ENCODE measurements around the gene ITIH3. TPM values are rescaled to one million over a fixed set of nuclear protein-coding genes. Genes with fewer than 3 reads are reported as not detected.

ITIH3 gene
- total RNA-seq, 6 experiments from 2014 or later: 742 to 1,822 (median 982) TPM

- ATAC-seq (peak; percentile 2 to 17 (median 10)), DNase-seq (no peak)
- TF ChIP-seq POLR2A (IDR thresholded peaks at IDR 0.05): no peak
- TF ChIP-seq CTCF (IDR thresholded peaks at IDR 0.05): peak; percentile 31 to 53 (median 38)
- Histone ChIP-seq H3K36me3 (peaks cover 0 to 100% (median 56%) of the 10 kb centered on the region in 4 donors), H3K27me3 (no peaks in the 10 kb centered on the region), H3K9me3 (no peaks in the 10 kb centered on the region), H3K4me3 (no peak overlapping the region), H3K27ac (no peak overlapping the region), H3K4me1 (peaks cover 0 to 52% (median 10%) of the 10 kb centered on the region in 4 donors)
- intact Hi-C loops (cut with DNase I): no loop called here
- 23% methylated on average over 5 of the region's 11 CpGs for WGBS (ENCODE audit: insufficient coverage, low coverage, low lambda C conversion rate, missing lambda C conversion rate)
These were observed 26.1 kb downstream of the ITIH3 start for GRCh38 chr3:52820736-52821135.

- ATAC-seq (no peak), DNase-seq (no peak)
- no peaks in the 10 kb centered on the region for H3K9me3 ChIP-seq
- H3K4me1 ChIP-seq: peaks cover 0 to 57% (median 19%) of the 10 kb centered on the region in 4 donors
- no peak overlapping the region for H3K4me3 ChIP-seq
- WGBS (ENCODE audit: insufficient coverage, low coverage, low lambda C conversion rate, missing lambda C conversion rate): 90% methylated on average over 2 of the region's 5 CpGs
- H3K27me3 ChIP-seq: no peaks in the 10 kb centered on the region
- intact Hi-C loops (cut with DNase I): no loop called here
- peaks cover 0 to 100% (median 56%) of the 10 kb centered on the region in 4 donors for H3K36me3 ChIP-seq
- H3K27ac ChIP-seq: peak overlapping the region in 1 of 3 donors; percentile 37
- no peak for TF ChIP-seq CTCF (IDR thresholded peaks at IDR 0.05)
- no peak for TF ChIP-seq POLR2A (IDR thresholded peaks at IDR 0.05)
These were observed 27.8 kb downstream of the ITIH3 start for GRCh38 chr3:52822363-52822762.

- H3K27me3 ChIP-seq: no peaks in the 10 kb centered on the region
- H3K36me3 ChIP-seq: peaks cover 0 to 96% (median 49%) of the 10 kb centered on the region in 4 donors
- H3K4me1 ChIP-seq: peaks cover 0 to 60% (median 17%) of the 10 kb centered on the region in 4 donors
- no peaks in the 10 kb centered on the region for H3K9me3 ChIP-seq
- intact Hi-C loops (cut with DNase I): no loop called here
- ATAC-seq (no peak), DNase-seq (no peak)
- WGBS (ENCODE audit: insufficient coverage, low coverage, low lambda C conversion rate, missing lambda C conversion rate): 70% methylated on average over 2 of the region's 10 CpGs
- TF ChIP-seq CTCF (IDR thresholded peaks at IDR 0.05): no peak
- H3K27ac ChIP-seq: peak overlapping the region in 1 of 3 donors; percentile 37
- no peak overlapping the region for H3K4me3 ChIP-seq
These were observed 29.4 kb downstream of the ITIH3 start for GRCh38 chr3:52824037-52824436.

- Histone ChIP-seq H3K4me1 (peaks cover 0 to 52% (median 17%) of the 10 kb centered on the region in 4 donors), H3K9me3 (no peaks in the 10 kb centered on the region), H3K4me3 (peak overlapping the region; percentile 14 to 94 (median 71)), H3K27ac (peak overlapping the region; percentile 33 to 95 (median 56)), H3K36me3 (peaks cover 0 to 67% (median 31%) of the 10 kb centered on the region in 4 donors), H3K27me3 (no peaks in the 10 kb centered on the region)
- ATAC-seq: no peak
- DNase-seq: no peak
- TF ChIP-seq CTCF (IDR thresholded peaks at IDR 0.05) (no peak), POLR2A (IDR thresholded peaks at IDR 0.05) (no peak)
- intact Hi-C loops (cut with DNase I): no loop called here
- no CpG with 5 or more reads among the region's 9 CpGs for WGBS (ENCODE audit: insufficient coverage, low coverage, low lambda C conversion rate, missing lambda C conversion rate)
These were observed 32.8 kb downstream of the ITIH3 start for GRCh38 chr3:52827441-52827840.
